Gastrocnemius medialis (tissue), 4 donors: ENCODE measurements around the gene GABRG3.

Source experiments
- POLR2A ChIP-seq, 2 donors: fragments of 450-650 bp; IDR thresholded peaks; one replicate each; pipeline ENCODE4 v1.6.1; 2017; ENCODE audit warnings: antibody characterized with exemption in 2 of 2, mild to moderate bottlenecking in 2 of 2, moderate library complexity in 2 of 2
- TF ChIP-seq, protein P1 (sequence below), 5 experiments: fragments of 450-650 bp in 3 of 5; fragments of 200-600 bp in 2 of 5; sonication (generic) in 2 of 5; IDR thresholded peaks in 4 of 5; conservative IDR thresholded peaks in 1 of 5; 1 replicate in 4 of 5; 2 replicates in 1 of 5; pipeline ENCODE4 v1.5.1; 2016 to 2019; ENCODE audit warnings: antibody characterized with exemption in 5 of 5, mild to moderate bottlenecking in 3 of 5, moderate library complexity in 3 of 5

DNA sequence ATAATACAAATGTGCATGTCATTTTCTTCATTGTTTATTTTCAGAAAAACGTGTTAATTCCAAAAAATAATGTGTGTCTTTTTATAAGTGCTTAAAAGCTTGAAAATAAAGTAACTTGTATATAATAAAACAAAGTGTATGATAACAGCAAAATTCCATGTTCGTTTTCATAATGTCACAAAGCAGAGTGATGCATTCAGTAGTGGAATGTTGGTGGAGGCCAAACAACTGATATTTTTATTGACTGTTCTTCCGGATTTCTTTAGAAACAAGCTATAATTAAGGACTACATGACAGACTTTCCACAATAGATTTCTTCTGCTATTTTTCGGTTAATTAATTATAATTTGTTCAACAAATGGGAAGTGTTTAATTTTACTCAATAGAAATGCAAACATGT is 412.7 kb downstream of the GABRG3 start:
- TF ChIP-seq, protein P1, sequence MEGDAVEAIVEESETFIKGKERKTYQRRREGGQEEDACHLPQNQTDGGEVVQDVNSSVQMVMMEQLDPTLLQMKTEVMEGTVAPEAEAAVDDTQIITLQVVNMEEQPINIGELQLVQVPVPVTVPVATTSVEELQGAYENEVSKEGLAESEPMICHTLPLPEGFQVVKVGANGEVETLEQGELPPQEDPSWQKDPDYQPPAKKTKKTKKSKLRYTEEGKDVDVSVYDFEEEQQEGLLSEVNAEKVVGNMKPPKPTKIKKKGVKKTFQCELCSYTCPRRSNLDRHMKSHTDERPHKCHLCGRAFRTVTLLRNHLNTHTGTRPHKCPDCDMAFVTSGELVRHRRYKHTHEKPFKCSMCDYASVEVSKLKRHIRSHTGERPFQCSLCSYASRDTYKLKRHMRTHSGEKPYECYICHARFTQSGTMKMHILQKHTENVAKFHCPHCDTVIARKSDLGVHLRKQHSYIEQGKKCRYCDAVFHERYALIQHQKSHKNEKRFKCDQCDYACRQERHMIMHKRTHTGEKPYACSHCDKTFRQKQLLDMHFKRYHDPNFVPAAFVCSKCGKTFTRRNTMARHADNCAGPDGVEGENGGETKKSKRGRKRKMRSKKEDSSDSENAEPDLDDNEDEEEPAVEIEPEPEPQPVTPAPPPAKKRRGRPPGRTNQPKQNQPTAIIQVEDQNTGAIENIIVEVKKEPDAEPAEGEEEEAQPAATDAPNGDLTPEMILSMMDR (IDR thresholded peaks at IDR 0.05 in 4 of 5, conservative IDR thresholded peaks at IDR 0.05 in 1 of 5), result no peak
- no peak for TF ChIP-seq POLR2A (IDR thresholded peaks at IDR 0.05)
